Activated CD4-positive, alpha-beta T cell treated with anti-CD3 and anti-CD28 coated beads, Interleukin-10, Interleukin-2, amounts not matched to agents 100 ng/mL and 50 ng/mL, durations not matched to agents 16 hours and 8 hours (primary cell): ENCODE data around the gene MICAL3.
"Not testable (repeated sequence)": the region's sequence is repeated elsewhere in the genome, so short reads cannot be mapped to it uniquely, and the experiment has no call there.

Experiments used
- DNase-seq: peaks from one replicate; pipeline ENCODE4 v3.0.0-alpha.2; 2020

Gene MICAL3

GRCh38 chr22:17950651-17951214 is 73.6 kb downstream of the MICAL3 start:
- no peak for DNase-seq

- no peak for DNase-seq
These were observed 74.5 kb downstream of the MICAL3 start for GRCh38 chr22:17949642-17950473.

GRCh38 chr22:17948101-17948500 is 76.3 kb downstream of the MICAL3 start:
- no peak for DNase-seq

- no peak for DNase-seq
These were observed 77.5 kb downstream of the MICAL3 start for GRCh38 chr22:17946662-17947367.

GRCh38 chr22:17945888-17946648 is 78.3 kb downstream of the MICAL3 start:
- no peak for DNase-seq

GRCh38 chr22:17945156-17945887 is 79.0 kb downstream of the MICAL3 start:
- no peak for DNase-seq

- DNase-seq: no peak
These were observed 80.1 kb downstream of the MICAL3 start for GRCh38 chr22:17944256-17944655.

- DNase-seq: no peak
These were observed 80.7 kb downstream of the MICAL3 start for GRCh38 chr22:17943533-17944249.

GRCh38 chr22:17942721-17943120 is 81.6 kb downstream of the MICAL3 start:
- no peak for DNase-seq

GRCh38 chr22:17941471-17942406 is 82.6 kb downstream of the MICAL3 start:
- no peak for DNase-seq

- no peak for DNase-seq
These were observed 84.8 kb downstream of the MICAL3 start for GRCh38 chr22:17939579-17939978.

GRCh38 chr22:17939011-17939410 is 85.3 kb downstream of the MICAL3 start:
- DNase-seq: no peak

GRCh38 chr22:17938484-17938924 is 85.9 kb downstream of the MICAL3 start:
- DNase-seq: no peak

GRCh38 chr22:17932457-17932856 is 91.9 kb downstream of the MICAL3 start:
- DNase-seq: not testable (repeated sequence)

- no peak for DNase-seq
These were observed 92.9 kb downstream of the MICAL3 start for GRCh38 chr22:17931400-17931825.

- no peak for DNase-seq
These were observed 93.7 kb downstream of the MICAL3 start for GRCh38 chr22:17930455-17931313.

GRCh38 chr22:17929909-17930308 is 94.5 kb downstream of the MICAL3 start:
- DNase-seq: no peak

- DNase-seq: no peak
These were observed 96.0 kb downstream of the MICAL3 start for GRCh38 chr22:17928391-17928790.

- DNase-seq: no peak
These were observed 97.3 kb downstream of the MICAL3 start for GRCh38 chr22:17927062-17927461.
